GM21825 (cell line): ENCODE measurements around the gene CHERP.
"Not testable (repeated sequence)": the region's sequence is repeated elsewhere in the genome, so short reads cannot be mapped to it uniquely, and the experiment has no call there.

Experiments used
- ATAC-seq: cut with Tn5 transposase; IDR thresholded peaks from one replicate; pipeline ENCODE4 v1.9.1; 2021; ENCODE audit warnings: mild to moderate bottlenecking, moderate library complexity; ENCODE audit not compliant: unreplicated experiment

The CHERP gene

DNA sequence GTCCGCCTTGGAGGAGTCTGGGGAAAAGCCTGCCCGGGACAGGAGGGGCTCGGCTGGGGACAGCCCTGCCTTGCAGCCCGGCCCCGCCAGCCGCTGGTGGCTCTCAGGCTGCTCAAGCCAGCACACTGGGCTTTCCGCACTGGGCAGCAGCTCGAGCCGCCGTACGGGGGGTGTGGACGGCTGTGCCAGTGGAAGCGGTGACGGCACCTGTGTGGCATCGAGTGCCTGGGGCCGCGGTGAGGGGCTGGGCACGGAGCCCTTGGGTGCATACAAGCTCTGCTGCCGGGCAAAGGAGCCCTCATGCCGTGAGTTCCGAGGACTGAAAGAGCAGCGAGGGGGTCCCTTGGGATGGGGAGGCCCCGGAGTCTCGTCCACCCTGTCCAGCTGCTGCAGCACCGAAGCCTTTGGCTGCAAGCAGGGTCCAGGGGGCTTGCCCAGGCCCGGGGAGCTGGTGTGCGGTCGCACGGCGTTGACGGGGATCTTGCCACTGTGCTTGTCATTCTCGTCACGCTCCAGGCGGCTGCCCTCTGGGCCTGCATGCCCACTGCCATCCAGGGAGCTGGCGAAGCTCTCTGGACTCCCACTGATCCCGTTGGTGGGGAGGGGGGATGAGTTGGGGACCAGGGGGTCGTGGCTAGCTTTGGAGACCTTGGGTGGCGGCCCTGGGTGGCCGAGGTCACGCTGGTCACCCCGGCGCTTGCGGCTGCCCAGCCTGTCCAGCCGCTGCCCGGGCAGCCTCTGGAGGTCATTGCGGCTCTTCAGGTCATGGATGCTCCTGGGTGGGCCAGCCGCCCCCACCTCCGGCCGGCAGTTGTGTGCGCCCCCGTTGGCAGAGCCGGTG, 34.7 kb upstream of the CHERP start:
- ATAC-seq: no peak

- no peak for ATAC-seq
These were observed 33.8 kb upstream of the CHERP start for GRCh38 chr19:16575861-16576689.

DNA sequence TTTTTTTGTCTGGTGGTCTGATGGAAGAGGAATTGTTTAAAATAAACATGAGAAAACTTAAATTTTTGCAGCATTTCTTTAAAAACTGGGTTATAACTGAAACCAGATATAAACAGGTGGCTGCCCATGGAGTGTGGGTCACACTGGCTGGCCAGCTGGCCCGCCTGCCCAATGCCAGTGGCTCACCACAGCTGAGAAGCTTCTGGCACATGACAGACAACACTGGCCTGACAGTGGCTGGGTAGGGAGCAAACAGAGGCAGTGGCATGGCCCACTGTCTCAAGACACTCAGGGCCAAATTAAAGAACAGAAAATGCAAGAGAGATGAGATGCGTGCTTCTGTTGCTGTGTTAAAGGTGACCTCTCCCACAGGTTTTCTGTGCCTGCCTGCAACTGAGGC, 33.0 kb upstream of the CHERP start:
- no peak for ATAC-seq

GRCh38 chr19:16573925-16574324, 31.7 kb upstream of the CHERP start:
- ATAC-seq: no peak

DNA sequence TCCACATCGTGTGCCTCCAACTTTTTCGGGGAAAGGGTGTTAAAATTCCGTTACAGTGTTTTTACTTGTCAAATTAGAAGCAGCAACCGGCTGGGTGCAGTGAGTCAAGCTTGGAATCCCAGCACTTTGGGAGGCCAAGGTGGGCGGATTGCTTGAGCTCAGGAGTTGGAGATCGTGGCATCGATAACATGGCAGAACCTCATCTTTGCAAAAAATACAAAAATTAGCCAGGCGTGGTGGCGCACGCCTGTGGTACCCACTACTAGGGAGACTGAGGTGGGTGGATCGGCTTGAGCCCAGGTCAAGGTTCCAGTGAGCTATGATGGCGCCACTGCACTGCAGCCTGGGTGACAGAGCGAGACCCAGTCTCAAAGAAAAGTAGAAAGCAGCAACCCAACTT, 31.1 kb upstream of the CHERP start:
- ATAC-seq: no peak

GRCh38 chr19:16572332-16573211, 30.3 kb upstream of the CHERP start, which contains the start of gene SLC35E1:
Gene SLC35E1, minus strand, starts transcription at chr19:16572415. Its CDS starts 51 bp downstream, at chr19:16572364.
- peak; percentile 72 for ATAC-seq

- peak; percentile 26 for ATAC-seq
These were observed 29.6 kb upstream of the CHERP start for GRCh38 chr19:16571822-16572331.

- no peak for ATAC-seq
These were observed 29.0 kb upstream of the CHERP start for GRCh38 chr19:16571283-16571682.

- no peak for ATAC-seq
These were observed 27.5 kb upstream of the CHERP start for GRCh38 chr19:16569609-16570320.

- ATAC-seq: no peak
These were observed 24.5 kb upstream of the CHERP start for GRCh38 chr19:16566702-16567101.

DNA sequence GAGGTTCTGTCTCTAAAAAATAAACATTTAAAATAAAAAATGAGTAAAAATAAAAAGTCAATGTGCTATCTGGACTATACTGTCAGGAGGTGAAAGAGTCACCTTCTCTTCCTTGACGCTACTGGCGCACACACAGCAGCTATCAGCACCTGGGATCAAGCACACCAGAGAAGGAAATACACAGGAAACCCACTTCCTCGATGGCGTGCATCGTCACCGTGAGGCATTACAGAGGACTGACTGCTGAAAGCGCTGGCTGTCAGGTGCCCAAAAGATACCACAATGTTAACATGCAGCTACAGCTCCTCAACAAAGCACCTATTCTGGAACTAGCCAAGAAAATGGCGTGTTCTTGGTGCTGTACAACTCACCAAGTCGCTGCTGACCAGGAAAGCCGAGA, 23.9 kb upstream of the CHERP start:
- no peak for ATAC-seq

GRCh38 chr19:16564842-16565241, 22.6 kb upstream of the CHERP start:
- no peak for ATAC-seq

GRCh38 chr19:16562608-16563025, 20.4 kb upstream of the CHERP start:
- ATAC-seq: no peak

- no peak for ATAC-seq
These were observed 19.1 kb upstream of the CHERP start for GRCh38 chr19:16561382-16561781.

DNA sequence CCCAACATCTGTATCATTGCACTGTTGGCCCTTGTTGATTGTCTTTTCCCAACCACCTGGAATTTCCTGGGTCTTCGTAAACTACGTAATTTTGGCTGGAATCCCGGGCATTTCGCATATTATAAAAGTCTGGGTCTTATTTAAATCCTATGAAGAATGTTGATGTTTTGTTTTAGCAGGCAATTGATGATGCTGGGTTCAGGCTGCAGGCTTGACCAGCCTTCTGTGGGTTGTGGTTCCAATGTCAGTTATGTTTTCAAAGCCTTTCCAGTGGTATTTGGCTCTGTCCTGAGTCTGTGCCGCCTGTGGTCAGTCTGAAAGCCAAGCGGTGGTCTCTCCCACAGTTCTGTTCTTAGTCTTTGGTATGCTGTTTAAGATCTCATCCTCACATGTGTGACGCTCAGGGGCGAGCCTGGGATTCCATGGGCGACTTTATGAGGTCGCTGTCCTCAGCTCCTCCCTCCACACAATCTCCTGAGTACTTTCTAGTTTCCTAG, 17.6 kb upstream of the CHERP start:
- ATAC-seq: no peak

GRCh38 chr19:16554776-16555175, 12.5 kb upstream of the CHERP start:
- no peak for ATAC-seq

GRCh38 chr19:16551902-16552301, 9.7 kb upstream of the CHERP start:
- not testable (repeated sequence) for ATAC-seq

- ATAC-seq: no peak
These were observed 6.7 kb upstream of the CHERP start for GRCh38 chr19:16548956-16549355.

DNA sequence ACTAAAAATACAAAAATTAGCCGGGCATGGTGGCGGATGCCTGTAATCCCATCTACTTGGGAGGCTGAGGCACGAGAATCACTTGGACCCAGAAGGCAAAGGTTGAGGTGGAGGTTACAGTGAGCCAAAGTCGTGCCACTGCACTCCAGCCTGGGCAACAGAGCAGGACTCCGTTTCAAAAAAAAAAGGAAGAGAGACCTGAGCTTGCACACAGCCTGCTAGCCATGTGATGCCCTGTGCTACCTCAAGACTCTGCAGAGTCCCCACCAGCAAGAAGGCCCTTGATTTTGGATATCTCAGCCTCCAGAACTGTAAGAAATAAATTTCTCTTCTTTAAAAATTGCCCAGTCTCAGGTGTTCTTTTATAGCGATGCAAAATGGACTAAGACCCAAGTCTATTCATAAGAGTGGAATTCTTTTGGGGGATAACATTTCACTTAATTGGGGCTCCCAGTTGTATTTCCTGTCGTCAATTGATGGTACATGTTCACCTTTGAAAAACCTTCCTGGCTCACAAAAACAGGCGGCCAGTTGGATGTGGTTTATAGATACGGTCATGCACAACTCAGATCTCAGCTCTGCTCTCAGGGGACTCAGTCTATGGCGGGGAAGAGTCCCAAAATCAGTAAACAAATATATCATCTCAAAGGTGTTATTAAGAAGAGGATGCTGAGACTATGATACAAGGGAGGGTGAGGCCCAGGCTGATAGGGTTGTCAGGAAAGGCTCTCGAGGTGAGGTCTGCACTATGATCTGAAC, 2.4 kb upstream of the CHERP start:
- no peak for ATAC-seq
